Metanephros (tissue), 2 donors: Measurements from ENCODE around the gene CXCL17. TPM values are rescaled to one million over a fixed set of nuclear protein-coding genes. Genes with fewer than 3 reads are reported as not detected.

Experiments used
- small RNA-seq: library from RNA; depleted of rRNA; stranded (forward); fragments of <200 nt; gene quantifications from one replicate; pipeline ENCODE3, GENCODE V24; 2014; ENCODE audit warnings: low replicate concordance
- total RNA-seq: library from RNA; depleted of rRNA; stranded (reverse); fragments of >200 nt; gene quantifications from one replicate; pipeline ENCODE4 v1.2.3, GENCODE V29; 2014

The CXCL17 gene, protein sequence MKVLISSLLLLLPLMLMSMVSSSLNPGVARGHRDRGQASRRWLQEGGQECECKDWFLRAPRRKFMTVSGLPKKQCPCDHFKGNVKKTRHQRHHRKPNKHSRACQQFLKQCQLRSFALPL
- total RNA-seq = 0.23 TPM

DNA sequence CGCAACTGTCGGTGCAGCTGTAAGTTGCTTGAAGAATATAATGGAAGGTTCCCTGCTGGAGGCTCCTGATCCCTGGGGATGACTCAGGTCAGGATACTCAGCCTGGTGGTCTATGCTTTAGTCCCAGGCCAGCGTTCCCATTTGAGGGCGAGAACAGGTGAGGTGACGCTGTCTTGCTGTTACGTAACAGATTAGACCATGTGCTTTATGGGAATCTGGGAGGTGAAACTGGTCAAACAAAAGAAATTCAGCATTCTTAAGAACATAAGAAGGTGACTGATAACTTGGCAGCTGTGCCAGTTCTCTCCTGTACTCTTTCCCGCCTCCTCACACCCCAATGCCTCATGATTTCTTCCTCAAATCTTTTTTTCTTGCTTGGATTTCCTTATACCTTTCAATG lies at the start of gene CXCL17:
CXCL17 (minus strand) TSS at position 114 of the 400 bp plus-strand sequence. CDS start 114 bp downstream, outside the sequence.

DNA sequence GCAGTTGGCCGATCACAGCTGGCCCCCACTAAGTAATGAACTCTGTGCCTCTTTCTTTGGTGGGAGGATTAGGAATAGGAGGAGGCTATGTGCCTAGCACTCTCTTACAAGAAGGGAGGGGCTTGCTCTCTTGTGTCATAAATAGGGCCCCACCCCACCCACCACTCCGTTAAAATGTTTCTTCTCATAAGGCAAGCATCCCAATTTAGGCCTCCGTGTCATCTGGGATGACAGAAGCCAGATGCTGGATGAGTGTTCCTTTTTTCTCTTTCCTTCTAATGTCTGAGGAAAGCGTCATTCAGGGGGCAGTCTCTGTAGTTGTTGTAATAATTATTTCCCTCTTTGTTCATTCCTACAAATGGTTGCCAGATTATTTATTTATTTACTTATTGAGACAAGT lies 15.4 kb downstream of the CXCL17 start, which contains the start of gene LIPE:
LIPE (minus strand) TSS at position 76 of the 400 bp plus-strand sequence. CDS start 239 bp downstream, outside the sequence.

DNA sequence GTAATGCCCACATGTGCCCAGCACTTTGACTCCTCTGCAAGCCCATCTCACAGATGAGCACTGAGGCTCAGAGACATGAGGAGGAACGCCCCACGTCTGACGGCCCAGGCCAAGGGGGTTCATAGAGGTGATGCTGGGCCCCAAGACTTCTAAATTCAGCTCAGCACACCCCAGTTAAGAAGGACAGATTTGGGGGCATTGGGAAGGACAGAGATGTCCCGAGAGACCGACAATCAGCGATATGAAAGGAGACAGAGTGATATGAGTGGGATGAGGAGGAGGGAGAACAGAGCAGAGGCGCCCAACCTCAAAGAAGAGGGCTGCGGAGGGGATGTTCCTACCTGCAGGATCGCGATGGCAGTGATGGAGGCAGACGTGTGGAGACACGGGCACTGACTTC lies 52.8 kb downstream of the CXCL17 start, which contains the start of gene CNFN:
CNFN (minus strand) TSS at position 399 of the 400 bp plus-strand sequence. CDS start 1,260 bp downstream, outside the sequence.

Small RNAs within 50 kb of the gene (small RNA-seq; reads per million reads assigned to genes)
- gene RNU4-60P = not detected

Other genes with a start within 250 kb of the CXCL17 start
- gene DEDD2, start 225.3 kb downstream of the CXCL17 start, total RNA-seq = 36.3 TPM
- 10.2 TPM for gene ZNF526, start 222.6 kb downstream of the CXCL17 start, total RNA-seq
- gene GSK3A, start 200.3 kb downstream of the CXCL17 start, total RNA-seq = 29.5 TPM
- 43.8 TPM for gene ERF, start 187.8 kb downstream of the CXCL17 start, total RNA-seq
- gene CIC, start 173.7 kb downstream of the CXCL17 start, total RNA-seq = 40.2 TPM
- gene PRR19, start 140.8 kb downstream of the CXCL17 start, total RNA-seq = 0.70 TPM
- gene PAFAH1B3, start 140.3 kb downstream of the CXCL17 start, total RNA-seq = 57.8 TPM
- 0.99 TPM for gene TMEM145, start 129.6 kb downstream of the CXCL17 start, total RNA-seq
- 50.2 TPM for gene MEGF8, start 117.3 kb downstream of the CXCL17 start, total RNA-seq
- gene CNFN, start 52.6 kb downstream of the CXCL17 start, total RNA-seq = 0.76 TPM
- gene LIPE, start 15.6 kb downstream of the CXCL17 start, total RNA-seq = 16.4 TPM
- 14.2 TPM for gene CEACAM1, start 85.5 kb upstream of the CXCL17 start, total RNA-seq
- 2.5 TPM for gene CEACAM8, start 152.0 kb upstream of the CXCL17 start, total RNA-seq